Caco-2 (cell line): ENCODE results near the gene SLC35D3. TPM values are rescaled to one million over a fixed set of nuclear protein-coding genes. Genes with fewer than 3 reads are reported as not detected.
A peak's percentile ranks its signal among the peaks of the same experiment; 100 is the strongest.

Experiments used
- BruUV-seq: library from RNA; stranded (reverse); fragments of 400-500 nt; replicated peaks from 2 replicates; lab custom pipeline; 2021; lab: Mats Ljungman, UMichigan
- CTCF ChIA-PET: fragments of 300-600 bp; sonication (Branson Sonifier 250); formaldehyde crosslinking; loops from one replicate; lab custom pipeline; 2022; ENCODE audit warnings: antibody characterized with exemption; lab: Charles Lee
- POLR2A ChIA-PET: fragments of 300-600 bp; sonication (Branson Sonifier 250); formaldehyde crosslinking; loops from one replicate; lab custom pipeline; 2022; ENCODE audit warnings: antibody characterized with exemption; lab: Charles Lee
- DNase-seq, 2 experiments: peaks; one replicate each; pipeline versions ENCODE4 v3.0.0 to v3.0.0-alpha.2; 2020 to 2022
- H3K27me3 ChIP-seq: replicated peaks from 2 replicates; pipeline ENCODE4 v1.6.0; 2011; ENCODE audit warnings: low read length; ENCODE audit not compliant: control insufficient read depth, insufficient read depth
- H3K36me3 ChIP-seq: 2 replicates; pipeline ENCODE4 v1.5.1; 2011; ENCODE audit warnings: low read length; ENCODE audit not compliant: control insufficient read depth, insufficient read depth
- H3K4me1 ChIP-seq: fragments of 250-450 bp; sonication (Bioruptor Pico); 2 replicates; pipeline ENCODE4 v1.5.1; 2020; ENCODE audit warnings: mild to moderate bottlenecking
- H3K4me3 ChIP-seq: 2 replicates; pipeline ENCODE4 v1.5.1; 2011; ENCODE audit warnings: low read depth, mild to moderate bottlenecking, control low read depth, low read length
- H3K9me3 ChIP-seq: fragments of 250-450 bp; sonication (Bioruptor Pico); 2 replicates; pipeline ENCODE4 v1.5.1; 2020; ENCODE audit warnings: mild to moderate bottlenecking, moderate library complexity
- H3K27ac Mint-ChIP-seq: one replicate; pipeline ENCODE4 v1.8.0; 2022; ENCODE audit warnings: mixed read lengths; ENCODE audit not compliant: unreplicated experiment
- H3K27me3 Mint-ChIP-seq: one replicate; pipeline ENCODE4 v1.8.0; 2022; ENCODE audit warnings: mixed read lengths; ENCODE audit not compliant: insufficient read depth, unreplicated experiment
- H3K36me3 Mint-ChIP-seq: one replicate; pipeline ENCODE4 v1.8.0; 2022; ENCODE audit warnings: mild to moderate bottlenecking, mixed read lengths; ENCODE audit not compliant: insufficient read depth, unreplicated experiment
- H3K4me1 Mint-ChIP-seq: one replicate; pipeline ENCODE4 v1.8.0; 2022; ENCODE audit warnings: low read depth, mixed read lengths; ENCODE audit not compliant: unreplicated experiment
- H3K4me3 Mint-ChIP-seq: one replicate; pipeline ENCODE4 v1.8.0; 2022; ENCODE audit warnings: mild to moderate bottlenecking, moderate library complexity, mixed read lengths; ENCODE audit not compliant: unreplicated experiment
- H3K9me3 Mint-ChIP-seq: one replicate; pipeline ENCODE4 v1.8.0; 2022; ENCODE audit warnings: mixed read lengths; ENCODE audit not compliant: unreplicated experiment
- CTCF ChIP-seq, 2 experiments: fragments of 200-600 bp in 1 of 2; IDR thresholded peaks; 1 replicate in 1 of 2; 2 replicates in 1 of 2; pipeline versions ENCODE4 v1.5.1 to v1.8.0; 2011 to 2022; ENCODE audit warnings: antibody characterized with exemption in 1 of 2, control low read depth in 1 of 2, inconsistent platforms in 1 of 2, low read depth in 1 of 2, low read length in 1 of 2, mild to moderate bottlenecking in 1 of 2, moderate library complexity in 1 of 2; ENCODE audit not compliant: insufficient read depth in 1 of 2, severe bottlenecking in 1 of 2, unreplicated experiment in 1 of 2
- intact Hi-C: fragments of 100-400 bp; cut with micrococcal nuclease; formaldehyde crosslinking; loops from one replicate; pipeline ENCODE4 v1.10.0; 2022; ENCODE audit not compliant: unreplicated experiment
- total RNA-seq: library from RNA; stranded (reverse); gene quantifications from 2 replicates; pipeline ENCODE4 v1.2.3, GENCODE V29; 2022

Gene SLC35D3
- total RNA-seq, 1 experiment from 2014 or later = 1.4 TPM

GRCh38 chr6:136921381-136921935 is 643 bp upstream of the SLC35D3 start:
- POLR2A ChIA-PET = no interaction called here
- no TSS peak for BruUV-seq
- Mint-ChIP-seq H3K9me3 (no peaks in the 10 kb centered on the region), H3K27me3 (no peaks in the 10 kb centered on the region), H3K36me3 (peaks cover 5% of the 10 kb centered on the region), H3K27ac (no peak overlapping the region), H3K4me3 (peak overlapping the region; percentile 84), H3K4me1 (no peaks in the 10 kb centered on the region)
- peak in 1 of 2 experiments; percentile 8 for TF ChIP-seq CTCF (IDR thresholded peaks at IDR 0.05; ENCODE audit: insufficient read depth in 1 of 2, low read depth in 1 of 2, low read length in 1 of 2, severe bottlenecking in 1 of 2, unreplicated experiment in 1 of 2)
- peak in 1 of 2 experiments; percentile 37 for DNase-seq
- CTCF ChIA-PET = interaction anchor here (1.2 to 2.0 kb wide), 4 partner anchors 13 to 277 kb away, joined by 3 to 7 read pairs (median 4); partner anchors contain the start of gene MAP3K5
- H3K4me1 ChIP-seq = no peaks in the 10 kb centered on the region
- H3K36me3 ChIP-seq = no peaks in the 10 kb centered on the region
- H3K9me3 ChIP-seq = no peaks in the 10 kb centered on the region
- peak overlapping the region; percentile 61 for H3K4me3 ChIP-seq
- H3K27me3 ChIP-seq = no peaks in the 10 kb centered on the region; the same call in 1 of the 2 replicates
- intact Hi-C loops = loop anchor here (5.0 kb wide), 1 partner anchor 46 kb away; no protein-coding TSS in a partner anchor

GRCh38 chr6:136922685-136923006 is 545 bp downstream of the SLC35D3 start:
- no peak for TF ChIP-seq CTCF (IDR thresholded peaks at IDR 0.05; ENCODE audit: insufficient read depth in 1 of 2, low read depth in 1 of 2, low read length in 1 of 2, severe bottlenecking in 1 of 2, unreplicated experiment in 1 of 2)
- ChIA-PET POLR2A (interaction anchor here (0.6 kb wide), 2 partner anchors 688 to 871 kb away, joined by 5 to 8 read pairs; no protein-coding TSS in a partner anchor), CTCF (interaction anchor here (0.8 to 2.0 kb wide), 3 partner anchors 37 to 130 kb away, joined by 6 to 7 read pairs (median 6); partner anchors contain the start of gene MAP3K5)
- no peaks in the 10 kb centered on the region; the same call in 1 of the 2 replicates for H3K27me3 ChIP-seq
- no peaks in the 10 kb centered on the region for H3K4me1 ChIP-seq
- BruUV-seq = no TSS peak
- H3K27me3 Mint-ChIP-seq = no peaks in the 10 kb centered on the region
- DNase-seq = no peak
- H3K36me3 ChIP-seq = no peaks in the 10 kb centered on the region
- H3K9me3 ChIP-seq = no peaks in the 10 kb centered on the region
- peaks cover 5% of the 10 kb centered on the region for H3K36me3 Mint-ChIP-seq
- intact Hi-C loops = loop anchor here (5.0 kb wide), 1 partner anchor 45 kb away; no protein-coding TSS in a partner anchor
- H3K4me1 Mint-ChIP-seq = no peaks in the 10 kb centered on the region
- H3K4me3 ChIP-seq = peak overlapping the region; percentile 61
- no peak overlapping the region for H3K27ac Mint-ChIP-seq
- no peaks in the 10 kb centered on the region for H3K9me3 Mint-ChIP-seq
- peak overlapping the region; percentile 84 for H3K4me3 Mint-ChIP-seq

GRCh38 chr6:136923116-136923953 is 1.2 kb downstream of the SLC35D3 start:
- Mint-ChIP-seq H3K4me1 (no peaks in the 10 kb centered on the region), H3K27ac (no peak overlapping the region), H3K9me3 (no peaks in the 10 kb centered on the region), H3K27me3 (no peaks in the 10 kb centered on the region), H3K4me3 (peak overlapping the region; percentile 84), H3K36me3 (peaks cover 5% of the 10 kb centered on the region)
- ChIA-PET POLR2A (no interaction called here), CTCF (no interaction called here)
- no TSS peak for BruUV-seq
- Histone ChIP-seq H3K27me3 (no peaks in the 10 kb centered on the region; the same call in 1 of the 2 replicates), H3K4me1 (no peaks in the 10 kb centered on the region), H3K36me3 (no peaks in the 10 kb centered on the region), H3K9me3 (no peaks in the 10 kb centered on the region), H3K4me3 (no peak overlapping the region)
- intact Hi-C loops = loop anchor here (5.0 kb wide), 1 partner anchor 44 kb away; no protein-coding TSS in a partner anchor
- DNase-seq = no peak
- no peak for TF ChIP-seq CTCF (IDR thresholded peaks at IDR 0.05; ENCODE audit: insufficient read depth in 1 of 2, low read depth in 1 of 2, low read length in 1 of 2, severe bottlenecking in 1 of 2, unreplicated experiment in 1 of 2)
